ENCODE results near the gene DENND1A.

The DENND1A gene

GRCh38 chr9:123654218-123654993 lies 275.5 kb downstream of the DENND1A start:
- TF ChIP-seq SUZ12 (IDR thresholded peaks at IDR 0.05) (no peak), L3MBTL2 (conservative IDR thresholded peaks at IDR 0.05) (no peak), NFRKB (IDR thresholded peaks at IDR 0.05) (no peak), TARDBP (IDR thresholded peaks at IDR 0.05) (no peak), BHLHE40 (IDR thresholded peaks at IDR 0.05; ENCODE audit: borderline replicate concordance) (no peak), FOXK2 (IDR thresholded peaks at IDR 0.05) (no peak), SP1 (IDR thresholded peaks at IDR 0.05) (no peak), ELF4 (IDR thresholded peaks at IDR 0.05) (no peak), CTBP1 (IDR thresholded peaks at IDR 0.05; ENCODE audit: borderline replicate concordance) (no peak), LEF1 (IDR thresholded peaks at IDR 0.05; ENCODE audit: borderline replicate concordance) (no peak), ZNF384 (IDR thresholded peaks at IDR 0.05) (no peak), FOXA1 (IDR thresholded peaks at IDR 0.05) (no peak), PKNOX1 (IDR thresholded peaks at IDR 0.05) (no peak), ARNT (IDR thresholded peaks at IDR 0.05) (no peak)
- DNase-seq (ENCODE audit: extremely low spot score): no peak
- ChIA-PET POLR2A (no interaction called here), CTCF (no interaction called here)

GRCh38 chr9:123652416-123652815 lies 277.5 kb downstream of the DENND1A start:
- CTCF ChIA-PET: no interaction called here

GRCh38 chr9:123651871-123652270 lies 278.1 kb downstream of the DENND1A start:
- no peak for DNase-seq (ENCODE audit: extremely low spot score)
- no peak for TF ChIP-seq CTBP1 (IDR thresholded peaks at IDR 0.05; ENCODE audit: borderline replicate concordance)
- no peak for TF ChIP-seq FOXA1 (IDR thresholded peaks at IDR 0.05)
- no peak for TF ChIP-seq NFRKB (IDR thresholded peaks at IDR 0.05)
- TF ChIP-seq SP1 (IDR thresholded peaks at IDR 0.05): no peak
- no peak for TF ChIP-seq LEF1 (IDR thresholded peaks at IDR 0.05; ENCODE audit: borderline replicate concordance)
- no peak for TF ChIP-seq BHLHE40 (IDR thresholded peaks at IDR 0.05; ENCODE audit: borderline replicate concordance)
- no peak for TF ChIP-seq ZNF384 (IDR thresholded peaks at IDR 0.05)
- no peak for TF ChIP-seq ELF4 (IDR thresholded peaks at IDR 0.05)
- ChIA-PET CTCF (interaction anchor here (0.7 kb wide), 1 partner anchor 17 kb away, joined by 3 read pairs; no protein-coding TSS in a partner anchor), POLR2A (no interaction called here)

More at GRCh38 chr9:123652416-123652815, 277.5 kb downstream of the DENND1A start:
- no peak for DNase-seq (ENCODE audit: extremely low spot score)
- TF ChIP-seq FOXM1 (IDR thresholded peaks at IDR 0.05; ENCODE audit: borderline replicate concordance) (no peak), SUZ12 (IDR thresholded peaks at IDR 0.05) (no peak), ELF4 (IDR thresholded peaks at IDR 0.05) (no peak), ARNT (IDR thresholded peaks at IDR 0.05) (no peak), ZNF384 (IDR thresholded peaks at IDR 0.05) (no peak), BHLHE40 (IDR thresholded peaks at IDR 0.05; ENCODE audit: borderline replicate concordance) (no peak), HDGF (IDR thresholded peaks at IDR 0.05; ENCODE audit: borderline replicate concordance) (no peak), CTBP1 (IDR thresholded peaks at IDR 0.05; ENCODE audit: borderline replicate concordance) (no peak), FOXK2 (IDR thresholded peaks at IDR 0.05) (no peak), NFRKB (IDR thresholded peaks at IDR 0.05) (no peak), TARDBP (IDR thresholded peaks at IDR 0.05) (no peak), PKNOX1 (IDR thresholded peaks at IDR 0.05) (no peak), FOXA1 (IDR thresholded peaks at IDR 0.05) (no peak), L3MBTL2 (conservative IDR thresholded peaks at IDR 0.05) (no peak), SP1 (IDR thresholded peaks at IDR 0.05) (no peak), LEF1 (IDR thresholded peaks at IDR 0.05; ENCODE audit: borderline replicate concordance) (no peak)
- POLR2A ChIA-PET: no interaction called here

GRCh38 chr9:123651273-123651672 lies 278.7 kb downstream of the DENND1A start:
- TF ChIP-seq ZNF384 (IDR thresholded peaks at IDR 0.05): no peak
- TF ChIP-seq CTBP1 (IDR thresholded peaks at IDR 0.05; ENCODE audit: borderline replicate concordance): no peak
- TF ChIP-seq FOXK2 (IDR thresholded peaks at IDR 0.05): no peak
- no peak for TF ChIP-seq FOXA1 (IDR thresholded peaks at IDR 0.05)
- TF ChIP-seq PKNOX1 (IDR thresholded peaks at IDR 0.05): no peak
- TF ChIP-seq LEF1 (IDR thresholded peaks at IDR 0.05; ENCODE audit: borderline replicate concordance): no peak
- TF ChIP-seq BHLHE40 (IDR thresholded peaks at IDR 0.05; ENCODE audit: borderline replicate concordance): no peak
- TF ChIP-seq TARDBP (IDR thresholded peaks at IDR 0.05): no peak
- TF ChIP-seq L3MBTL2 (conservative IDR thresholded peaks at IDR 0.05): no peak
- TF ChIP-seq FOXM1 (IDR thresholded peaks at IDR 0.05; ENCODE audit: borderline replicate concordance): no peak
- no peak for TF ChIP-seq NFRKB (IDR thresholded peaks at IDR 0.05)
- no peak for TF ChIP-seq ELF4 (IDR thresholded peaks at IDR 0.05)
- TF ChIP-seq ARNT (IDR thresholded peaks at IDR 0.05): no peak
- no peak for TF ChIP-seq SP1 (IDR thresholded peaks at IDR 0.05)
- ChIA-PET POLR2A (no interaction called here), CTCF (no interaction called here)
- DNase-seq (ENCODE audit: extremely low spot score): no peak

GRCh38 chr9:123649909-123650308 lies 280.0 kb downstream of the DENND1A start:
- CTCF ChIA-PET: no interaction called here

More at GRCh38 chr9:123649909-123650308, 280.0 kb downstream of the DENND1A start:
- no peak for DNase-seq (ENCODE audit: extremely low spot score)
- POLR2A ChIA-PET: no interaction called here
- no peak for TF ChIP-seq ELF4 (IDR thresholded peaks at IDR 0.05)
- TF ChIP-seq SUZ12 (IDR thresholded peaks at IDR 0.05): no peak
- no peak for TF ChIP-seq NFRKB (IDR thresholded peaks at IDR 0.05)
- TF ChIP-seq ZNF384 (IDR thresholded peaks at IDR 0.05): no peak
- TF ChIP-seq PKNOX1 (IDR thresholded peaks at IDR 0.05): no peak
- no peak for TF ChIP-seq CTBP1 (IDR thresholded peaks at IDR 0.05; ENCODE audit: borderline replicate concordance)
- no peak for TF ChIP-seq FOXK2 (IDR thresholded peaks at IDR 0.05)
- no peak for TF ChIP-seq L3MBTL2 (conservative IDR thresholded peaks at IDR 0.05)
- TF ChIP-seq BHLHE40 (IDR thresholded peaks at IDR 0.05; ENCODE audit: borderline replicate concordance): no peak

Data from HEK293T (cell line).